Hepatocyte (in vitro differentiated cells): Measurements from ENCODE around the gene PRKACB.

ENCODE experiments used
- EZH2 ChIP-seq: fragments of 200-600 bp; sonication (generic); IDR thresholded peaks from 2 replicates; pipeline ENCODE4 v1.6.1; 2016; ENCODE audit warnings: antibody characterized with exemption, mild to moderate bottlenecking, borderline replicate concordance
- TF ChIP-seq, protein P1 (sequence below): fragments of 200-600 bp; sonication (generic); IDR thresholded peaks from 2 replicates; pipeline ENCODE4 v1.5.1; 2016; ENCODE audit warnings: antibody characterized with exemption, mild to moderate bottlenecking; ENCODE audit not compliant: poor library complexity

DNA sequence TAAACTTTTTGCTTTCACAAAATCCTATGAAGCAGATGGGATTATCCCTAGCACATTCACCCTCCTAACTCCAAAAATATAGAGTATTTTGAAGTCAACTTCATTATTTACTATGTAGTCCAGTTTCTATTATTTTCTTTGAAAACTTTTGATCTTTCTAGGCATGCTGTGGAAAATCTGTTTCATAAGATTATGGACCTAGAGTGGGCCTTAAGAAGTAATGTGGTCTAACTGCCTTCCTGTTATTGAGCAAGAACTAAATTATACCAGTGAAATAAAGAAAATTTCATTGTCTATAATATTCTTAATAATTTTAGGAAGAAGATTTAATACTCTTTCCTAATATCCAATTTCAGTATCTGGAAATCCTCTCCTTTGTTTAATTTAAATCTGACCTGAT, 58.1 kb downstream of the PRKACB start:
- TF ChIP-seq, protein P1, sequence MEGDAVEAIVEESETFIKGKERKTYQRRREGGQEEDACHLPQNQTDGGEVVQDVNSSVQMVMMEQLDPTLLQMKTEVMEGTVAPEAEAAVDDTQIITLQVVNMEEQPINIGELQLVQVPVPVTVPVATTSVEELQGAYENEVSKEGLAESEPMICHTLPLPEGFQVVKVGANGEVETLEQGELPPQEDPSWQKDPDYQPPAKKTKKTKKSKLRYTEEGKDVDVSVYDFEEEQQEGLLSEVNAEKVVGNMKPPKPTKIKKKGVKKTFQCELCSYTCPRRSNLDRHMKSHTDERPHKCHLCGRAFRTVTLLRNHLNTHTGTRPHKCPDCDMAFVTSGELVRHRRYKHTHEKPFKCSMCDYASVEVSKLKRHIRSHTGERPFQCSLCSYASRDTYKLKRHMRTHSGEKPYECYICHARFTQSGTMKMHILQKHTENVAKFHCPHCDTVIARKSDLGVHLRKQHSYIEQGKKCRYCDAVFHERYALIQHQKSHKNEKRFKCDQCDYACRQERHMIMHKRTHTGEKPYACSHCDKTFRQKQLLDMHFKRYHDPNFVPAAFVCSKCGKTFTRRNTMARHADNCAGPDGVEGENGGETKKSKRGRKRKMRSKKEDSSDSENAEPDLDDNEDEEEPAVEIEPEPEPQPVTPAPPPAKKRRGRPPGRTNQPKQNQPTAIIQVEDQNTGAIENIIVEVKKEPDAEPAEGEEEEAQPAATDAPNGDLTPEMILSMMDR, result no peak
- TF ChIP-seq EZH2, result no peak
